Endodermal cell (in vitro differentiated cells): ENCODE data around the gene CYP11A1. TPM values are rescaled to one million over a fixed set of nuclear protein-coding genes. Genes with fewer than 3 reads are reported as not detected.

Source experiments
- DNase-seq: peaks from one replicate; pipeline ENCODE4 v3.0.0-alpha.2; 2017
- H3K27ac ChIP-seq: 2 replicates; pipeline ENCODE4 v1.5.1; 2013; ENCODE audit warnings: mild to moderate bottlenecking, low read depth, low read length, moderate library complexity
- H3K27me3 ChIP-seq: 2 replicates; pipeline ENCODE4 v1.6.1; 2013; ENCODE audit warnings: mild to moderate bottlenecking, low read length, moderate library complexity; ENCODE audit not compliant: insufficient read depth, control insufficient read depth, poor library complexity, severe bottlenecking
- H3K36me3 ChIP-seq: 2 replicates; pipeline ENCODE4 v1.7.0; 2013; ENCODE audit warnings: mild to moderate bottlenecking, low read length, moderate library complexity; ENCODE audit not compliant: control insufficient read depth, insufficient read depth
- H3K4me1 ChIP-seq: one replicate; pipeline ENCODE4 v1.7.0; 2013; ENCODE audit warnings: low read length; ENCODE audit not compliant: control insufficient read depth, insufficient read depth
- H3K4me3 ChIP-seq: 2 replicates; pipeline ENCODE4 v1.5.1; 2013; ENCODE audit warnings: mild to moderate bottlenecking, low read length, moderate library complexity
- H3K9ac ChIP-seq: 2 replicates; pipeline ENCODE4 v1.6.1; 2013; ENCODE audit warnings: mild to moderate bottlenecking, low read length, moderate library complexity; ENCODE audit not compliant: poor library complexity, severe bottlenecking; ENCODE audit errors: extremely low read depth
- H3K9me3 ChIP-seq: 2 replicates; pipeline ENCODE4 v1.6.1; 2013; ENCODE audit warnings: mild to moderate bottlenecking, low read length, moderate library complexity; ENCODE audit not compliant: control insufficient read depth
- H3K27ac Mint-ChIP-seq: 2 replicates; pipeline ENCODE4 v1.8.0; 2020; ENCODE audit warnings: mixed read lengths
- H3K27me3 Mint-ChIP-seq: 2 replicates; pipeline ENCODE4 v1.8.0; 2021; ENCODE audit warnings: mild to moderate bottlenecking, mixed read lengths; ENCODE audit not compliant: insufficient read depth
- H3K36me3 Mint-ChIP-seq: 2 replicates; pipeline ENCODE4 v1.8.0; 2020; ENCODE audit warnings: low read depth, mixed read lengths
- H3K4me1 Mint-ChIP-seq: 2 replicates; pipeline ENCODE4 v1.8.0; 2020; ENCODE audit warnings: mixed read lengths
- H3K4me3 Mint-ChIP-seq: 2 replicates; pipeline ENCODE4 v1.8.0; 2020; ENCODE audit warnings: mild to moderate bottlenecking, moderate library complexity, mixed read lengths
- H3K9me3 Mint-ChIP-seq: 2 replicates; pipeline ENCODE4 v1.8.0; 2020; ENCODE audit warnings: mild to moderate bottlenecking, mixed read lengths
- WGBS, 2 experiments: methylation state at CpG; one replicate each; pipeline versions ENCODE4 v1.1.5 to v1.1.7; 2013; ENCODE audit warnings: missing lambda C conversion rate in 2 of 2, mixed read lengths in 1 of 2; ENCODE audit not compliant: insufficient coverage in 1 of 2, insufficient read length in 1 of 2; 5-methylcytosine and 5-hydroxymethylcytosine counted together
- total RNA-seq, 2 donors: library from RNA; stranded (reverse); fragmentation: NEBNext Ultra II Directional in 1 of 2; extraction: Animal tissue kit (Norgen Biotek cat#: 25700) in 1 of 2; gene quantifications; 2 replicates in 1 of 2; 3 replicates in 1 of 2; pipeline ENCODE4 v1.2.1, GENCODE V29; 2021
- TF ChIP-seq, protein P1 (sequence below): fragments of 200-600 bp; sonication (generic); conservative IDR thresholded peaks from 2 replicates; pipeline ENCODE4 v1.5.0; 2021; ENCODE audit warnings: antibody characterized with exemption, mild to moderate bottlenecking

Gene CYP11A1
- total RNA-seq, 2 donors from 2014 or later = 4.8 to 5.3 TPM

DNA sequence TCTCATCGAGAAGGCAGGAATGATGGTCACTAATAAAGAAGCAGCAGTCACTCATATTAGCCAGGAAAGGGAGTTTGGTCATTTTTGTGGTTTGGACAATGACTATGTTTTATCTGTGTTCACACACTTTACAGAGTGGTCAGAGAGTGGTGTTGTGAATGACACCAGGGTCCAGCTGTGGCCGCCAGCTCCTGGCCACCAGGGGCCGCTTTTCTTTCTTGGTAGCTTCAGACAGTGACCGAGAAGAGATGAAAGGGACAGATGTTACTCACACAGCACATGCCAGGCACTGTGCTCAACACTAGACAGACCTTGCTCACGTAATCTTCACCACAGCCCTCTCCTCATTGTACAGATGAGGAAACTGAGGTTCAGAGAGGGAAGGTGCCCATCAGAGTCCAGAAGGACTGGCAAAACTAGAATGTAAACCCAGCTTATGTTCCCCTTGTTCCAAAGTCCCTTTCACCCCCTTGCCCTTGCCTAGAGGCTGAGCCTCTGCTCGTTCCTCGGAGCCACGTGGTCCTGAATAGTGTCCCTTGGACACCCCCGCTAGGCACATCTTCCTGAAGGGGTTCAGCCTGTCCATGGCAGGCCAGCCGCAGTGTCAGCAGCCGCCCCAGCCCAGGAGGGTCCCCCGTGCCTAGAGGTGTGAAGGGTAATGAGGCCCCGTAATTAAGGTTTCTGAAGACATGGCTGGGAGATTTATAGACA lies 55.6 kb downstream of the CYP11A1 start:
- H3K36me3 ChIP-seq = no peaks in the 10 kb centered on the region
- Mint-ChIP-seq H3K27me3 (peaks cover 8% of the 10 kb centered on the region), H3K9me3 (no peaks in the 10 kb centered on the region), H3K4me1 (peaks cover 38% of the 10 kb centered on the region), H3K36me3 (no peaks in the 10 kb centered on the region), H3K27ac (no peak overlapping the region), H3K4me3 (no peak overlapping the region)
- 62 to 66% methylated on average over 7 to 13 of the region's 13 CpGs for WGBS, 2 experiments
- peak; percentile 87 for DNase-seq
- peak overlapping the region; percentile 24 for H3K27ac ChIP-seq
- TF ChIP-seq, protein P1, sequence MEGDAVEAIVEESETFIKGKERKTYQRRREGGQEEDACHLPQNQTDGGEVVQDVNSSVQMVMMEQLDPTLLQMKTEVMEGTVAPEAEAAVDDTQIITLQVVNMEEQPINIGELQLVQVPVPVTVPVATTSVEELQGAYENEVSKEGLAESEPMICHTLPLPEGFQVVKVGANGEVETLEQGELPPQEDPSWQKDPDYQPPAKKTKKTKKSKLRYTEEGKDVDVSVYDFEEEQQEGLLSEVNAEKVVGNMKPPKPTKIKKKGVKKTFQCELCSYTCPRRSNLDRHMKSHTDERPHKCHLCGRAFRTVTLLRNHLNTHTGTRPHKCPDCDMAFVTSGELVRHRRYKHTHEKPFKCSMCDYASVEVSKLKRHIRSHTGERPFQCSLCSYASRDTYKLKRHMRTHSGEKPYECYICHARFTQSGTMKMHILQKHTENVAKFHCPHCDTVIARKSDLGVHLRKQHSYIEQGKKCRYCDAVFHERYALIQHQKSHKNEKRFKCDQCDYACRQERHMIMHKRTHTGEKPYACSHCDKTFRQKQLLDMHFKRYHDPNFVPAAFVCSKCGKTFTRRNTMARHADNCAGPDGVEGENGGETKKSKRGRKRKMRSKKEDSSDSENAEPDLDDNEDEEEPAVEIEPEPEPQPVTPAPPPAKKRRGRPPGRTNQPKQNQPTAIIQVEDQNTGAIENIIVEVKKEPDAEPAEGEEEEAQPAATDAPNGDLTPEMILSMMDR = peak; percentile 91
- no peaks in the 10 kb centered on the region for H3K4me1 ChIP-seq
- no peaks in the 10 kb centered on the region for H3K9me3 ChIP-seq
- no peak overlapping the region for H3K4me3 ChIP-seq
- no peaks in the 10 kb centered on the region for H3K27me3 ChIP-seq
- H3K9ac ChIP-seq = no peak overlapping the region

- Mint-ChIP-seq H3K4me1 (peaks cover 51% of the 10 kb centered on the region), H3K36me3 (no peaks in the 10 kb centered on the region), H3K27ac (no peak overlapping the region), H3K27me3 (peaks cover 10% of the 10 kb centered on the region), H3K4me3 (no peak overlapping the region), H3K9me3 (no peaks in the 10 kb centered on the region)
- Histone ChIP-seq H3K36me3 (no peaks in the 10 kb centered on the region), H3K27ac (no peak overlapping the region), H3K27me3 (no peaks in the 10 kb centered on the region), H3K4me1 (no peaks in the 10 kb centered on the region), H3K4me3 (no peak overlapping the region), H3K9ac (no peak overlapping the region), H3K9me3 (no peaks in the 10 kb centered on the region)
- TF ChIP-seq, protein P1 = peak; percentile 83
- peak; percentile 86 for DNase-seq
- 27 to 38% methylated on average over 3 to 19 of the region's 19 CpGs for WGBS, 2 experiments
These were observed 59.3 kb downstream of the CYP11A1 start for GRCh38 chr15:74307827-74308811.

- no peaks in the 10 kb centered on the region for H3K36me3 Mint-ChIP-seq
- TF ChIP-seq, protein P1 = no peak
- no peaks in the 10 kb centered on the region for H3K9me3 ChIP-seq
- H3K4me3 ChIP-seq = no peak overlapping the region
- peaks cover 48% of the 10 kb centered on the region for H3K4me1 Mint-ChIP-seq
- no peaks in the 10 kb centered on the region for H3K27me3 ChIP-seq
- no peak overlapping the region for H3K27ac Mint-ChIP-seq
- no peak overlapping the region for H3K9ac ChIP-seq
- DNase-seq = peak; percentile 79
- no peak overlapping the region for H3K27ac ChIP-seq
- 56% methylated on average over 6 to 10 of the region's 10 CpGs for WGBS, 2 experiments
- H3K9me3 Mint-ChIP-seq = no peaks in the 10 kb centered on the region
- H3K36me3 ChIP-seq = no peaks in the 10 kb centered on the region
- H3K27me3 Mint-ChIP-seq = peaks cover 21% of the 10 kb centered on the region
- no peaks in the 10 kb centered on the region for H3K4me1 ChIP-seq
- no peak overlapping the region for H3K4me3 Mint-ChIP-seq
These were observed 60.6 kb downstream of the CYP11A1 start for GRCh38 chr15:74306781-74307217.
